GM13976 (cell line): ENCODE measurements around the gene PTPN3.

Experiments used
- DNase-seq: peaks from one replicate; pipeline ENCODE4 v3.0.0; 2012; ENCODE audit warnings: low spot score
- CTCF ChIP-seq: IDR thresholded peaks from 2 replicates; pipeline ENCODE4 v1.5.1; 2012; ENCODE audit warnings: borderline replicate concordance, mild to moderate bottlenecking; ENCODE audit not compliant: insufficient read depth; ENCODE audit errors: extremely low read depth, missing control alignments, control extremely low read depth
- in situ Hi-C: fragments of 300-500 bp; cut with MboI; formaldehyde crosslinking; loops from one replicate; pipeline ENCODE4 v1.12.0; 2022; ENCODE audit warnings: low sequenced_read_pairs, mixed read lengths, inconsistent platforms; ENCODE audit not compliant: unreplicated experiment

Gene PTPN3

GRCh38 chr9:109506097-109506712 lies 8.1 kb upstream of the PTPN3 start:
- in situ Hi-C loops, result no loop called here
- DNase-seq, result no peak
- no peak for TF ChIP-seq CTCF

GRCh38 chr9:109504689-109505088 lies 6.6 kb upstream of the PTPN3 start:
- no peak for TF ChIP-seq CTCF

DNA sequence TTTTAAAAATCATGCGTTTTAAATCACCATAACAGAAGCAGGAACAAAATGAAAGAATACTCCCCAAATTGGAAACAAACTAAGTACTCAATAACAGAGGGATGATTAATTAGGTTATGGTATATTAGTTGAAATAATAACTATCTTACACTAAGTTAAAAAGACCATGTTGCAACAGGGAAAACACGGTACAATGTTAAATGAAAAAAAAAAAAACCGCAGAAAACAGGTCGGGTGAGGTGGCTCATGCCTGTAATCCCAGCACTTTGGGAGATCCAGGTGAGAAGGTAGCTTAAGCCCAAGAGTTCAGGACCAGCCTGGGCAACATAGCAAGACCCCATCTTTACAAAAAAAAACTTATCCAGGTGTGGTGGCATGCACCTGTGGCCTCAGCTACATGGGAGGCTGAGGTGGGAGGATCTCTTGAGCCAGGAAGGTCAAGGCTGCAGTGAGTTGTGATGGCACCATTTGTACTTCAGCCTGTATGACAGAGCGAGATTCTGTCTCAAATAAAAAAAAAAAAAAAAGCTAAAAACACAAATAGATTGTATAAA lies 2.4 kb upstream of the PTPN3 start:
- no peak for DNase-seq
- TF ChIP-seq CTCF, result no peak
- in situ Hi-C loops, result no loop called here

More at GRCh38 chr9:109504689-109505088, 6.6 kb upstream of the PTPN3 start:
- in situ Hi-C loops, result no loop called here
- no peak for DNase-seq

- in situ Hi-C loops, result no loop called here
- no peak for DNase-seq
- no peak for TF ChIP-seq CTCF
Measured at GRCh38 chr9:109499631-109500410, 1.7 kb upstream of the PTPN3 start.

DNA sequence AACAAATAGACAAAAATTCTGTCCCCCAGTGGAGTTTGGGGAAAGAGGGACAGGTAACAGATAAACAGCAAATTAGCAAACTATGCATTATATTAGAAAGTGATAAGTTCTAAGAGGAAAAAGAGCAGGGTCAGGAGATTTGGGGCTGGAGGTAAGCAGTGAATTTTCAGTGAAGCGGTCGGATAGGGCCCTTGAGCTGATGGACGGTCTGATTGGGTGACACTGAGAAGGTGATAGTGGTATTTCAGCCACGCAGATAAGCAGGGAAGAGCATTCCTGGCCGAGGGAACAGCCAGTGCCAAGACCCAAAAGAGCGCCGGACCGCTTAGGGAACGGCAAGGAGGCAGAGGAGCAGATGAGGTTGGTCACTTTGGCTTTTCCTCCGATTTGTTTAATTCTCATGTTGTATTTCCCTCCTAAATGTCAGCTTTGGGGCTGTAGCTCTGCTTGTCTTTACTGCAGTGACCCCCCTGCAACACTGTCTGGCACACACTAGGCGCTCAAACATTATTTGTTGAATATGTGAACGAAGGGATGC lies 1.1 kb upstream of the PTPN3 start:
- DNase-seq, result no peak
- TF ChIP-seq CTCF, result no peak
- in situ Hi-C loops, result no loop called here

DNA sequence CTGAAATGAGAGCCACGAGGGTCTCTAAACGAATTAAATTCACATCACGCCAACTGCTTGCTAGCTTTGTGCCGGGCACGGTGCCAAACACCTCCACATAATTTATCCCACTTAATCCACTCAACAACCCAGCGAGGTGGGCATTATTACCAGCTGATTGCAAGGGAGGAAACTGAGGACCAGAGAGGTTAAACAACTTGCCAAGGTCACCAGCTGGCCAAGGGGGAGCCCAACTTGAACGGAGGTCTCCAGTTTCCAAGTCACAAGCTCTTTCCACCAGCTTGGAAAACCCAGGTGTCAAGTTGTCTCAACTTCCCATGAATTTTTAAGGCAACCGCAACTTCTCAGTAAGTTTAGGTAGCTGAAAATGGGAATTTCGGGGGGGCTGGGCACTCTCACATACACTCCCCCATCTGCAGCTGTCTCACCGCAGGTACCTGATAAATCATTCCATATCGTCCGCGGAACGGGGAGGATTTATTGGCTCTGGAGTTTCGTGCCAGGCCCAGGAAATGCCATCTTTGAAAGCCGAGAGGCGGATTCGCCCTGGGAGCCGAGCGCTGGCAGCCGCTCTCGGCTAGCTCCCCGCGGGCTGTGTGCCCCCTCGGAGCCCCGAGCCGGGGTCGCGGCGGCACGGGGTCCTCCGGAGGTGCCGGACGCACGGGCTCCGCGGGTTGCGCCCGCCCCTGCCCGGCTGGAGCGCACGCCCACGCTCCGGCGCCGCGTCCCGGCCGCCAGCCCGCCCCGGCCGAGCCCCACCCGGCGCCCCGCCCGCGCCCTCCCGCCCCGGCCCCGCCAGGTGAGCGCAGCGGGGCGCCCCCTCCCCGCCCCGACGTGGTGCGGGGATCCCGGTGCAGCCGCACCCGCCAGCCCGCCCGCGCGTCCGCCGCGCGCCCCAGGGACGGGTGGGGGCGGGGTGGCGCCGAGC lies 617 bp downstream of the PTPN3 start:
- TF ChIP-seq CTCF, result no peak
- DNase-seq, result no peak
- in situ Hi-C loops, result no loop called here
